GM19240 (cell line): ENCODE results near the gene TBC1D12.
"Not testable (repeated sequence)": the region's sequence is repeated elsewhere in the genome, so short reads cannot be mapped to it uniquely, and the experiment has no call there.

Experiments used
- DNase-seq: peaks from one replicate; pipeline ENCODE4 v3.0.0; 2011; ENCODE audit warnings: low spot score; ENCODE audit not compliant: insufficient read length

The TBC1D12 gene

GRCh38 chr10:94451883-94452519, 49.7 kb downstream of the TBC1D12 start:
- DNase-seq, result no peak

- no peak for DNase-seq
Observed at GRCh38 chr10:94456942-94457341, 54.6 kb downstream of the TBC1D12 start.

GRCh38 chr10:94459385-94459784, 57.0 kb downstream of the TBC1D12 start:
- no peak for DNase-seq

GRCh38 chr10:94461503-94461902, 59.2 kb downstream of the TBC1D12 start:
- no peak for DNase-seq

- DNase-seq, result no peak
Observed at GRCh38 chr10:94462130-94462529, 59.8 kb downstream of the TBC1D12 start.

- DNase-seq, result no peak
Observed at GRCh38 chr10:94465684-94466083, 63.3 kb downstream of the TBC1D12 start.

- no peak for DNase-seq
Observed at GRCh38 chr10:94481410-94481809, 79.1 kb downstream of the TBC1D12 start.

GRCh38 chr10:94483970-94484369, 81.6 kb downstream of the TBC1D12 start:
- DNase-seq, result no peak

- no peak for DNase-seq
Observed at GRCh38 chr10:94485094-94485493, 82.8 kb downstream of the TBC1D12 start.

- no peak for DNase-seq
Observed at GRCh38 chr10:94487575-94487974, 85.2 kb downstream of the TBC1D12 start.

GRCh38 chr10:94489107-94489506, 86.8 kb downstream of the TBC1D12 start:
- no peak for DNase-seq

GRCh38 chr10:94489976-94490788, 87.8 kb downstream of the TBC1D12 start:
- no peak for DNase-seq

GRCh38 chr10:94490789-94491039, 88.4 kb downstream of the TBC1D12 start:
- no peak for DNase-seq

GRCh38 chr10:94493463-94493862, 91.1 kb downstream of the TBC1D12 start:
- no peak for DNase-seq

- DNase-seq, result no peak
Observed at GRCh38 chr10:94496010-94496409, 93.7 kb downstream of the TBC1D12 start.

GRCh38 chr10:94496646-94497045, 94.3 kb downstream of the TBC1D12 start:
- no peak for DNase-seq

- DNase-seq, result no peak
Observed at GRCh38 chr10:94500063-94500462, 97.7 kb downstream of the TBC1D12 start.

GRCh38 chr10:94521276-94522250, 119.2 kb downstream of the TBC1D12 start:
- DNase-seq, result no peak

GRCh38 chr10:94524146-94524545, 121.8 kb downstream of the TBC1D12 start:
- DNase-seq, result no peak

- DNase-seq, result no peak
Observed at GRCh38 chr10:94524711-94525110, 122.4 kb downstream of the TBC1D12 start.

- not testable (repeated sequence) for DNase-seq
Observed at GRCh38 chr10:94531550-94531949, 129.2 kb downstream of the TBC1D12 start.

GRCh38 chr10:94533027-94533426, 130.7 kb downstream of the TBC1D12 start:
- no peak for DNase-seq
